SK-N-MC (cell line): ENCODE results near the gene GPM6B.

Source experiments
- EZH2 ChIP-seq: fragments of 200-600 bp; sonication (generic); IDR thresholded peaks from one replicate; pipeline ENCODE4 v1.6.1; 2017; ENCODE audit warnings: antibody characterized with exemption
- FOXP2 ChIP-seq: optimal IDR thresholded peaks from 2 replicates; pipeline ENCODE3; 2011; ENCODE audit warnings: mild to moderate bottlenecking, moderate library complexity; ENCODE audit not compliant: insufficient read depth; ENCODE audit errors: extremely low read length, control extremely low read depth
- POLR2AphosphoS5 ChIP-seq: IDR thresholded peaks from 2 replicates; pipeline ENCODE4 v1.6.1; 2012; ENCODE audit warnings: mild to moderate bottlenecking, low read depth, low read length, borderline replicate concordance

DNA sequence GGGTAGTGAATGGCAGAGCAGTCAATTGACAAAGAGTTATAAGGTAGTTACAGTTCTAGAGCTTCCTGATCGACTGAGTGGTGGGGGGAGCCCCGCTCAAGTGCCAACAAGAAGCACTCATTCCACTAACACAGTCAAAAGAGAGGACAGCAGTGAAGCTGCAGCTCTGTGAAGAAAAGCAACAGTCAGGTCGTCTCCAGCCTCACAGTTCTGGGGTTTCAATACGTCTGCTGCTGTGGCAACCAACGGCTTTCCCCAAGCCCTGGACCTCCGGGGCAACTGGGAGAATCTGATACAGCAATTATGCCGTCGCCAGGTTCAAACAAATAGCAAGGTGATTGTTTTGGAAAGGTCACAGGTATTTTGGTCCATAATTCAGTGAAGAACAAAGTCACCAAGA is 30.8 kb downstream of the GPM6B start:
- TF ChIP-seq POLR2AphosphoS5 = no peak
- TF ChIP-seq EZH2 = no peak
- TF ChIP-seq FOXP2 = no peak
